ENCODE data around the gene C12orf56. TPM values are rescaled to one million over a fixed set of nuclear protein-coding genes. Genes with fewer than 3 reads are reported as not detected.

Gene C12orf56
- polyA plus RNA-seq, 2 of the 4 experiments (the other 2 are of a cell fraction): 0.05 to 0.22 TPM

GRCh38 chr12:64304571-64304970 lies 86.0 kb downstream of the C12orf56 start (continued):
- TF ChIP-seq MAZ (IDR thresholded peaks at IDR 0.05; ENCODE audit: borderline replicate concordance, low read depth, low read length): no peak
- TF ChIP-seq EP300 (IDR thresholded peaks at IDR 0.05): no peak
- no peak for TF ChIP-seq POLR2AphosphoS2 (conservative IDR thresholded peaks at IDR 0.05; ENCODE audit: low read length)
- no peak for TF ChIP-seq FOXS1 (CRISPR knock-in tag; IDR thresholded peaks at IDR 0.05)
- no peak for TF ChIP-seq CHD4 (IDR thresholded peaks at IDR 0.05; ENCODE audit: borderline replicate concordance)

- Histone ChIP-seq H3K27ac (no peak overlapping the region), H3K4me3 (no peak overlapping the region), H3K4me1 (no peaks in the 10 kb centered on the region), H3K4me2 (no peak overlapping the region), H3K9me3 (no peaks in the 10 kb centered on the region)
- POLR2A ChIA-PET: no interaction called here
- ATAC-seq (no peak), DNase-seq (ENCODE audit: low read depth in 1 of 2, low spot score in 1 of 2) (no peak), FAIRE-seq (no peak)
- CTCF ChIA-PET: no interaction called here
- WGBS (ENCODE audit: missing lambda C conversion rate): 20% methylated on average over 3 of the region's 3 CpGs
- TF ChIP-seq HOXB5 (CRISPR knock-in tag; IDR thresholded peaks at IDR 0.05) (no peak), RCOR1 (IDR thresholded peaks at IDR 0.05; ENCODE audit: low read depth, low read length) (no peak), TFCP2L1 (CRISPR knock-in tag; IDR thresholded peaks at IDR 0.05) (no peak), MAX (IDR thresholded peaks at IDR 0.05) (no peak), REST (IDR thresholded peaks at IDR 0.05) (no peak), CTCF (IDR thresholded peaks at IDR 0.05) (no peak), ELK1 (IDR thresholded peaks at IDR 0.05; ENCODE audit: low read depth, low read length) (no peak)
Measured at GRCh38 chr12:64299628-64300027, 90.9 kb downstream of the C12orf56 start.

GRCh38 chr12:64296301-64296700 lies 94.3 kb downstream of the C12orf56 start:
- POLR2A ChIA-PET: no interaction called here

More at GRCh38 chr12:64296301-64296700, 94.3 kb downstream of the C12orf56 start:
- ATAC-seq: no peak
- Histone ChIP-seq H3K27ac (no peak overlapping the region), H3K4me3 (no peak overlapping the region), H3K9me3 (no peaks in the 10 kb centered on the region), H3K4me2 (no peak overlapping the region), H3K4me1 (no peaks in the 10 kb centered on the region)
- FAIRE-seq: no peak
- TF ChIP-seq CHD2 (IDR thresholded peaks at IDR 0.05; ENCODE audit: low read length, partially characterized antibody) (no peak), HMGXB4 (CRISPR knock-in tag; IDR thresholded peaks at IDR 0.05; ENCODE audit: borderline replicate concordance) (no peak), RCOR1 (IDR thresholded peaks at IDR 0.05; ENCODE audit: low read depth, low read length) (no peak), CEBPB (IDR thresholded peaks at IDR 0.05) (no peak), MAZ (IDR thresholded peaks at IDR 0.05; ENCODE audit: borderline replicate concordance, low read depth, low read length) (no peak), SMC3 (IDR thresholded peaks at IDR 0.05) (no peak), E2F6 (IDR thresholded peaks at IDR 0.05; ENCODE audit: borderline replicate concordance, low read depth) (no peak), FOSL2 (IDR thresholded peaks at IDR 0.05) (no peak), FOSL2 (CRISPR knock-in tag; IDR thresholded peaks at IDR 0.05) (no peak), HOXB5 (CRISPR knock-in tag; IDR thresholded peaks at IDR 0.05) (no peak), KDM5A (IDR thresholded peaks at IDR 0.05) (no peak), USF2 (IDR thresholded peaks at IDR 0.05) (no peak), EHF (CRISPR knock-in tag; IDR thresholded peaks at IDR 0.05) (no peak), FOXS1 (CRISPR knock-in tag; IDR thresholded peaks at IDR 0.05) (no peak), ESRRA (IDR thresholded peaks at IDR 0.05; ENCODE audit: borderline replicate concordance, low read length) (no peak), HOXA7 (CRISPR knock-in tag; IDR thresholded peaks at IDR 0.05) (no peak), ZNF302 (CRISPR knock-in tag; IDR thresholded peaks at IDR 0.05) (no peak), TP53 (CRISPR knock-in tag; IDR thresholded peaks at IDR 0.05) (no peak), NR3C1 (IDR thresholded peaks at IDR 0.05) (no peak)
- CTCF ChIA-PET: interaction anchor here (1.0 kb wide), 1 partner anchor 8 kb away, joined by 3 read pairs; no protein-coding TSS in a partner anchor
- DNase-seq (ENCODE audit: low read depth in 1 of 2, low spot score in 1 of 2): no peak

Data from A549 (cell line).